Measurements from ENCODE around the gene CLSTN2. TPM values are rescaled to one million over a fixed set of nuclear protein-coding genes. Genes with fewer than 3 reads are reported as not detected.

Gene CLSTN2
- total and polyA plus RNA-seq, 10 donors, result 0.02 to 0.22 (median 0.13) TPM; not detected in 1

DNA sequence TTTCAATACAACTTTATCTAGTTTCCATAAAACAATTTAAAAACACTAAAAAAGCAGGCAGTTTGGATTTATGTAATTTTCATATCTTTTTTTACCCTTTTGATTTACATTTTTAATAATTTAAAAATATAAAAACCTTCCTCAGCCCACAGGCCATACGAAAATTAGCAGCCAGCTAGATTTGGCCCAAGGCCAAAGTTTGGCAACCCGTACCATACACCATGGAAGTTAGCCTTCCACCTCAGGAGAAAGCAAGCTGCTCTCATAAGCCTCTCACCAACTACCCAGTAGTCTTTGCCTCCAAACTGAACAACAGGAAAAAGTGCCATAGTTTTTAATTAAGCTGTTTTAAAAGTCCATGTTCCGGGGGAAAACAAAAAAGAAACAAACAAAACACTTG is 635.6 kb downstream of the CLSTN2 start:
- no peaks in the 10 kb centered on the region for H3K4me1 ChIP-seq
- no peak for DNase-seq
- TF ChIP-seq POLR2A (IDR thresholded peaks at IDR 0.05) (no peak), POLR2AphosphoS5 (IDR thresholded peaks at IDR 0.05) (no peak)
- TF ChIP-seq, protein P1, sequence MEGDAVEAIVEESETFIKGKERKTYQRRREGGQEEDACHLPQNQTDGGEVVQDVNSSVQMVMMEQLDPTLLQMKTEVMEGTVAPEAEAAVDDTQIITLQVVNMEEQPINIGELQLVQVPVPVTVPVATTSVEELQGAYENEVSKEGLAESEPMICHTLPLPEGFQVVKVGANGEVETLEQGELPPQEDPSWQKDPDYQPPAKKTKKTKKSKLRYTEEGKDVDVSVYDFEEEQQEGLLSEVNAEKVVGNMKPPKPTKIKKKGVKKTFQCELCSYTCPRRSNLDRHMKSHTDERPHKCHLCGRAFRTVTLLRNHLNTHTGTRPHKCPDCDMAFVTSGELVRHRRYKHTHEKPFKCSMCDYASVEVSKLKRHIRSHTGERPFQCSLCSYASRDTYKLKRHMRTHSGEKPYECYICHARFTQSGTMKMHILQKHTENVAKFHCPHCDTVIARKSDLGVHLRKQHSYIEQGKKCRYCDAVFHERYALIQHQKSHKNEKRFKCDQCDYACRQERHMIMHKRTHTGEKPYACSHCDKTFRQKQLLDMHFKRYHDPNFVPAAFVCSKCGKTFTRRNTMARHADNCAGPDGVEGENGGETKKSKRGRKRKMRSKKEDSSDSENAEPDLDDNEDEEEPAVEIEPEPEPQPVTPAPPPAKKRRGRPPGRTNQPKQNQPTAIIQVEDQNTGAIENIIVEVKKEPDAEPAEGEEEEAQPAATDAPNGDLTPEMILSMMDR (IDR thresholded peaks at IDR 0.05 in 8 of 11, conservative IDR thresholded peaks at IDR 0.05 in 3 of 11), result no peak
- H3K9me3 ChIP-seq, result no peaks in the 10 kb centered on the region
- no peak overlapping the region for H3K27ac ChIP-seq
- WGBS, 5 donors, result 63 to 78% (median 70%) methylated on average over 3 of the region's 3 CpGs
- H3K27me3 ChIP-seq (replicated peaks in 1 of 7), result no peaks in the 10 kb centered on the region
- H3K4me3 ChIP-seq, result no peak overlapping the region
- intact Hi-C loops (cut with DNase I; ENCODE audit: low total_unique reads), result no loop called here
- no peaks in the 10 kb centered on the region for H3K36me3 ChIP-seq

DNA sequence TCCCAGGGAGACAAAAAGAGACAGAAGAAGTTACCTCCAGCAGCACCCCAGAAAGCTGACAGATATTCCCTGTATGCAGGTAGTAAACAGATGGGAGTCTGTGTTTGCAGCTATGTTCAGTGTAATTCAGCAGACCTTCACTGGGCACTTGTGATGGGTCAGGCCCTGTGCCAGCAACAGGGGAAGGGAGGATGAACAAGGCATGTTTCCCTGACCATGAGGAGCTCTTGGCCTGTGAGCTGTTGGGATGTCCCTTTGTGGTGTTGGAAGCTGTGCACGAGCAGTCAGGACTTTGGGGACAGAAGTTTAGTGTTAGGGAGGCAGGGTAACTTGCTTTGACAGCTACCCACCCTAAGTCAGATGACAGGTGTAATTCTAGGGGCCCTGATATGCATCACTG is 636.9 kb downstream of the CLSTN2 start:
- TF ChIP-seq, protein P1 (IDR thresholded peaks at IDR 0.05 in 8 of 11, conservative IDR thresholded peaks at IDR 0.05 in 3 of 11), result no peak
- TF ChIP-seq POLR2AphosphoS5 (IDR thresholded peaks at IDR 0.05) (no peak), POLR2A (IDR thresholded peaks at IDR 0.05) (no peak)
- Histone ChIP-seq H3K27me3 (replicated peaks in 1 of 7) (no peaks in the 10 kb centered on the region), H3K27ac (no peak overlapping the region), H3K36me3 (no peaks in the 10 kb centered on the region), H3K4me3 (no peak overlapping the region), H3K4me1 (no peaks in the 10 kb centered on the region), H3K9me3 (no peaks in the 10 kb centered on the region)
- DNase-seq, result no peak
- 47 to 69% (median 64%) methylated on average over 1 of the region's 1 CpG for WGBS, 5 donors
- intact Hi-C loops (cut with DNase I; ENCODE audit: low total_unique reads), result no loop called here

DNA sequence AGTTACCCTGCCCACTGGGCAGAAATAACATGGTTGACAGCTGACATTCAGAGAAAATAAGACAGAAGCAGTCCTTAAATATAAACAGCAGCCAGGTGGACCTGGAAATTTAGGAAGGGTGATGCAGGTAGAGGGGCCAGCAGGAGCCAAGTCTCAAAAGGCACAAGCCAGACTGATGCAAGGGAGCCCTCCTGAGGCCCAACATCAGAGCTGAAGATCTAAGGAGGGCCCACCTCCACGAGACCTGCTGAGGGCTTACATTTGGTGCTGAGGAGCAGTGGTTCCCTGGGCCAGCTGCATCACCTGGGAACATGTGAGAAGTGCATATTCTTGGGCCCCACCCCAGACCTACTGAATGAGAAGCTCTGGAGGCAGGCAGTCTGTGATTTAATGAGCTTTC is 637.3 kb downstream of the CLSTN2 start:
- no peak overlapping the region for H3K27ac ChIP-seq
- H3K4me1 ChIP-seq, result no peaks in the 10 kb centered on the region
- no peak overlapping the region for H3K4me3 ChIP-seq
- intact Hi-C loops (cut with DNase I; ENCODE audit: low total_unique reads), result no loop called here
- no peaks in the 10 kb centered on the region for H3K9me3 ChIP-seq
- no peak for DNase-seq
- H3K36me3 ChIP-seq, result no peaks in the 10 kb centered on the region
- TF ChIP-seq, protein P1 (IDR thresholded peaks at IDR 0.05 in 8 of 11, conservative IDR thresholded peaks at IDR 0.05 in 3 of 11), result no peak
- no peak for TF ChIP-seq POLR2A (IDR thresholded peaks at IDR 0.05)
- no peak for TF ChIP-seq POLR2AphosphoS5 (IDR thresholded peaks at IDR 0.05)
- H3K27me3 ChIP-seq (replicated peaks in 1 of 7), result no peaks in the 10 kb centered on the region
- WGBS, 5 donors, result 50 to 100% (median 85%) methylated on average over 1 of the region's 1 CpG

DNA sequence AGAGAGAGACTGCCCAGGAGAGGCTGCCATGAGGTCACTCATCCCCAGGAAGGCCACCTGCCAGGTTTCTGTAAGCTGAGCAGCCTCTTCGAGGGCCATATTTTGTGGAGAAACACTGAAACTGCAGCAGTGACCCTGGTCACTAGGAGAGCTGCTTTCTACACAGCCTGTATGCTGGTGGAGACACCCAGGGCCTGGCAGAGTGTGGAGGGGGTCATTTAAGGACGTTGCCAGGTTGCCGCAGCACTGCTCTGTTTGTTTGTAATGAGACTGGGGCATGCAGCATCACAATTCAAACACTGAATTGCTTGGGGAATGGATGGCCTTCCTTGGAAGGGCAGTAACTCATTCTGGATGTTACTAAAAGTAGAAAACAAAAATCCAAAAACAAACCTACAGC is 638.0 kb downstream of the CLSTN2 start:
- H3K27ac ChIP-seq, result no peak overlapping the region
- intact Hi-C loops (cut with DNase I; ENCODE audit: low total_unique reads), result no loop called here

More for the DNA sequence above, 638.0 kb downstream of the CLSTN2 start:
- H3K9me3 ChIP-seq, result no peaks in the 10 kb centered on the region
- no peak for DNase-seq
- no peak overlapping the region for H3K4me3 ChIP-seq
- no peaks in the 10 kb centered on the region for H3K27me3 ChIP-seq (replicated peaks in 1 of 7)
- H3K4me1 ChIP-seq, result no peaks in the 10 kb centered on the region
- no peaks in the 10 kb centered on the region for H3K36me3 ChIP-seq
- 62 to 82% (median 73%) methylated on average over 3 of the region's 3 CpGs for WGBS, 5 donors
- TF ChIP-seq POLR2AphosphoS5 (IDR thresholded peaks at IDR 0.05) (no peak), POLR2A (IDR thresholded peaks at IDR 0.05) (no peak)
- TF ChIP-seq, protein P1 (IDR thresholded peaks at IDR 0.05 in 8 of 11, conservative IDR thresholded peaks at IDR 0.05 in 3 of 11), result no peak
